Brain microvascular endothelial cell (primary cell): ENCODE measurements around the gene SPRING1.

Source experiments
- DNase-seq: peaks from one replicate; pipeline ENCODE4 v3.0.0-alpha.2; 2020
- H3K27ac ChIP-seq: fragments of 250-450 bp; sonication (Bioruptor Pico); 2 replicates; pipeline ENCODE4 v1.5.1; 2020; ENCODE audit warnings: mild to moderate bottlenecking, moderate library complexity
- H3K27me3 ChIP-seq: fragments of 250-450 bp; sonication (Bioruptor Pico); replicated peaks from 2 replicates; pipeline ENCODE4 v1.5.1; 2020; ENCODE audit warnings: mild to moderate bottlenecking
- H3K36me3 ChIP-seq: fragments of 250-450 bp; sonication (Bioruptor Pico); replicated peaks from 2 replicates; pipeline ENCODE4 v1.5.1; 2020; ENCODE audit warnings: mild to moderate bottlenecking
- H3K4me3 ChIP-seq: 2 replicates; pipeline ENCODE4 v1.5.1; 2011; ENCODE audit warnings: low read depth, mild to moderate bottlenecking, control low read depth, low read length, moderate library complexity
- CTCF ChIP-seq: IDR thresholded peaks from 2 replicates; pipeline ENCODE4 v1.5.1; 2011; ENCODE audit warnings: low read depth, mild to moderate bottlenecking, moderate library complexity, low read length, control low read depth, inconsistent platforms; ENCODE audit errors: missing control alignments
- in situ Hi-C: cut with HindIII; loops from 2 replicates; pipeline ENCODE4 v1.10.0; 2017; ENCODE audit warnings: low sequenced_read_pairs, low pct_ligation_motif_present

Gene SPRING1

DNA sequence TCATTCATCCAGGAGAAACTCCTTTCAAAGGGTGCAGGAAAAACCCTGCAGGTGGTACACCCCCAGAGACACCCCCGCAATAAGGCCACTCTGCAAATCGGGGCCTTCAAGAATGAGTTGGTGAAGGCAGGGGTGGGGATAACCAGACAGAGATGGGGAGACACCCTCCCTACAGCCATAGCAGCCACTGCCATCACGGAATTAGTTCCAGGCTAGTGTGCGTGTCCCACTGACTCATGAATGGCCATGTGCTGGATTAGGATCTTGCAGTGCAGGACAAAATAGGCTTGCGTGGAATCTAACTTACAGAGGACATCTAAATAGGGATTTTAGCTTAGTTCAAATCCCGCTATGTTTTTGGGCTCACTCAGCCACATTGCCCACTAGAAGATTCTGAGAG lies 37.8 kb downstream of the SPRING1 start:
- DNase-seq, result no peak
- Histone ChIP-seq H3K4me3 (no peak overlapping the region), H3K27ac (no peak overlapping the region), H3K36me3 (no peaks in the 10 kb centered on the region), H3K27me3 (peaks cover under 1% of the 10 kb centered on the region)
- no peak for TF ChIP-seq CTCF
- in situ Hi-C loops, result no loop called here

GRCh38 chr12:116698554-116699075 lies 39.3 kb downstream of the SPRING1 start:
- in situ Hi-C loops, result no loop called here
- TF ChIP-seq CTCF, result no peak

DNA sequence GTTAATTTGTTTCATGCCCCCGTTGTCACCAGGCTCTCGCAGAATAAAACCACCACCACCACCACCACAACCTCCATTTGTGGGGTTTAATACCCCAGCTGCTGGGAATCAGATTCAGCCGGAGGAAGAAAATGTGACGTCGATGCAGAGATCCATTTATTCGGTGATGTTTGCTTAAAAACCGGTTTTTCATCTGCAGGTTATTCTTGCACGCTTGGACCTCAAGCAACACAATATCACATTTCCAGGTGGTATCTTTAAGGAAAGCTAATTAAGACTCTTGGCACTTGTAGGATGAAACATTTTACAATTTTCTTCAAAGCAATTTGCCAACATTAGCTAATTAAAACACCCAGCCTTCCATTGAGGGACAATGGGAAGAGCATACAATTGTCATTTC lies 39.8 kb downstream of the SPRING1 start:
- Histone ChIP-seq H3K36me3 (no peaks in the 10 kb centered on the region), H3K4me3 (no peak overlapping the region), H3K27me3 (peaks cover 20% of the 10 kb centered on the region), H3K27ac (no peak overlapping the region)
- TF ChIP-seq CTCF, result no peak
- in situ Hi-C loops, result no loop called here
- DNase-seq, result no peak

More at GRCh38 chr12:116698554-116699075, 39.3 kb downstream of the SPRING1 start:
- Histone ChIP-seq H3K36me3 (no peaks in the 10 kb centered on the region), H3K27me3 (peaks cover 15% of the 10 kb centered on the region), H3K27ac (no peak overlapping the region), H3K4me3 (no peak overlapping the region)
- no peak for DNase-seq

DNA sequence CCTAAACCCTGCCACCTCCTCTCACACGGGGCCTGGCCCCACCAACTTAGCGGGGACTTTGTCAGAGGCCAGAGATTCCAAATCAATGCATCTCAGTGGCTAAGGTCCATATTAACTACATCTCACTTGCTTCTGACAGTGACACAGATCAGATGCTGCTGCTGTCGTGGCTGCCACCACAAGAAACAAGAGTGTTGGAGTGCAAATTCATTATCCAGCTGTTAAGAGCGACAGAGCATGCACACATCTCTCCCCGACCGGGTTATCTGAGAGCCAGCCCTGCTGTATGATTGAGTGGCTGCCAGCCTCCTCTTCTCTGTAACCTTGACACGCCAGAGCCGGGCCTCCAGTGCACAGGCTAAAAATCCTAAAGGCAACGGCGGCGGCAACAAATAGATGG lies 40.2 kb downstream of the SPRING1 start:
- Histone ChIP-seq H3K27me3 (peaks cover 20% of the 10 kb centered on the region), H3K36me3 (no peaks in the 10 kb centered on the region), H3K4me3 (no peak overlapping the region), H3K27ac (no peak overlapping the region)
- in situ Hi-C loops, result no loop called here
- no peak for TF ChIP-seq CTCF
- DNase-seq, result no peak

GRCh38 chr12:116697305-116697704 lies 40.6 kb downstream of the SPRING1 start:
- in situ Hi-C loops, result no loop called here
- H3K4me3 ChIP-seq, result no peak overlapping the region
- H3K27ac ChIP-seq, result no peak overlapping the region
- no peaks in the 10 kb centered on the region for H3K36me3 ChIP-seq
- peaks cover 20% of the 10 kb centered on the region for H3K27me3 ChIP-seq
- TF ChIP-seq CTCF, result peak; percentile 53
- no peak for DNase-seq

DNA sequence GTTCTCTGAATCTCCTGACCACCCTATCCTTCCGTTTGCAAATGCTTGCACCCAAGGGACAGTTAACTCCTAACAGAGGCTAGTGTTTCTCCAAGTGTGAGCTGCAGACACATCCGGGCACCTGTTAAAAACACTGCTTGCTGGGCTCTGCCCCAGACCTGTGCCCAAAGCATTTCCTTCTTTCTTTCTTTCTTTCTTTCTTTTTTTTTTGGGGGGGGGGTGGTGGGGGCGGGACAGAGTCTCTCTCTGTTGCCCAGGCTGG lies 42.5 kb downstream of the SPRING1 start:
- DNase-seq, result no peak
- Histone ChIP-seq H3K36me3 (no peaks in the 10 kb centered on the region), H3K4me3 (no peak overlapping the region), H3K27me3 (peaks cover 20% of the 10 kb centered on the region), H3K27ac (no peak overlapping the region)
- in situ Hi-C loops, result no loop called here
- no peak for TF ChIP-seq CTCF
